ENCODE data around the gene GREB1L.
"Not testable (repeated sequence)": the region's sequence is repeated elsewhere in the genome, so short reads cannot be mapped to it uniquely, and the experiment has no call there.

The GREB1L gene

GRCh38 chr18:21264651-21265050 lies 22.6 kb downstream of the GREB1L start:
- no peak for DNase-seq (ENCODE audit: low spot score)

GRCh38 chr18:21265971-21266673 lies 24.1 kb downstream of the GREB1L start:
- no peak for DNase-seq (ENCODE audit: low spot score)

GRCh38 chr18:21267400-21267799 lies 25.4 kb downstream of the GREB1L start:
- no peak for DNase-seq (ENCODE audit: low spot score)

GRCh38 chr18:21269349-21269748 lies 27.3 kb downstream of the GREB1L start:
- no peak for DNase-seq (ENCODE audit: low spot score)

GRCh38 chr18:21270453-21270852 lies 28.4 kb downstream of the GREB1L start:
- DNase-seq (ENCODE audit: low spot score): no peak

GRCh38 chr18:21272016-21272579 lies 30.1 kb downstream of the GREB1L start:
- DNase-seq (ENCODE audit: low spot score): no peak

GRCh38 chr18:21273568-21273967 lies 31.5 kb downstream of the GREB1L start:
- no peak for DNase-seq (ENCODE audit: low spot score)

- no peak for DNase-seq (ENCODE audit: low spot score)
These were observed 33.6 kb downstream of the GREB1L start for GRCh38 chr18:21275645-21276044.

GRCh38 chr18:21277578-21277977 lies 35.5 kb downstream of the GREB1L start:
- no peak for DNase-seq (ENCODE audit: low spot score)

GRCh38 chr18:21278218-21278617 lies 36.2 kb downstream of the GREB1L start:
- DNase-seq (ENCODE audit: low spot score): not testable (repeated sequence)

- no peak for DNase-seq (ENCODE audit: low spot score)
These were observed 39.6 kb downstream of the GREB1L start for GRCh38 chr18:21281603-21282002.

GRCh38 chr18:21284540-21284939 lies 42.5 kb downstream of the GREB1L start:
- DNase-seq (ENCODE audit: low spot score): no peak

GRCh38 chr18:21289827-21290226 lies 47.8 kb downstream of the GREB1L start:
- no peak for DNase-seq (ENCODE audit: low spot score)

- no peak for DNase-seq (ENCODE audit: low spot score)
These were observed 49.1 kb downstream of the GREB1L start for GRCh38 chr18:21291106-21291505.

- no peak for DNase-seq (ENCODE audit: low spot score)
These were observed 51.4 kb downstream of the GREB1L start for GRCh38 chr18:21293479-21293878.

- no peak for DNase-seq (ENCODE audit: low spot score)
These were observed 53.1 kb downstream of the GREB1L start for GRCh38 chr18:21295101-21295500.

- DNase-seq (ENCODE audit: low spot score): no peak
These were observed 54.0 kb downstream of the GREB1L start for GRCh38 chr18:21296045-21296444.

GRCh38 chr18:21298351-21298750 lies 56.3 kb downstream of the GREB1L start:
- DNase-seq (ENCODE audit: low spot score): no peak

GRCh38 chr18:21300035-21300907 lies 58.2 kb downstream of the GREB1L start:
- no peak for DNase-seq (ENCODE audit: low spot score)

GRCh38 chr18:21300908-21301200 lies 58.8 kb downstream of the GREB1L start:
- DNase-seq (ENCODE audit: low spot score): no peak

- DNase-seq (ENCODE audit: low spot score): no peak
These were observed 61.4 kb downstream of the GREB1L start for GRCh38 chr18:21303445-21303844.

- no peak for DNase-seq (ENCODE audit: low spot score)
These were observed 61.9 kb downstream of the GREB1L start for GRCh38 chr18:21303895-21304294.

- no peak for DNase-seq (ENCODE audit: low spot score)
These were observed 63.6 kb downstream of the GREB1L start for GRCh38 chr18:21305621-21306020.
